T follicular helper cell (primary cell): ENCODE data around the gene KRAS.
A peak's percentile ranks its signal among the peaks of the same experiment; 100 is the strongest.

Experiments
- DNase-seq: peaks from one replicate; pipeline ENCODE4 v3.0.0-alpha.2; 2020; ENCODE audit warnings: low read depth

The KRAS gene

DNA sequence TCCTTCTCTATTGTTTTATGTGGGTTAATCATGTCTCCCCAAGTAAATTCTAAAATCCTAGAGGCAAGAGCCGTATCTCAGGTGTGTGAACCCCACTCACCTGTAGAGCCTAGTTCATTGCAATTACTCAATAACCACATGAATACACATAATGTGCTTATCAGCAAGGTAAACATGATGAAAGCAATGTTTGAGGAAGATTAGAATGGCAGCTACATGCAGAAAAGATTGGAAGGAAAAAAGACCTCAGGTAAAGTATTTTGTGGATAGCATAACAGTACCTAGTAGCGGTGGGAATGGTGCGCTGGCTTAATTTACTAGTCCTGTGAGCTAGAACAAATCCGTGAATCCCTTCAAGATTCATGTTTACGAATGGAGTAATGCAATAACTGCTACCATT is 5.3 kb upstream of the KRAS start:
- DNase-seq, result no peak

DNA sequence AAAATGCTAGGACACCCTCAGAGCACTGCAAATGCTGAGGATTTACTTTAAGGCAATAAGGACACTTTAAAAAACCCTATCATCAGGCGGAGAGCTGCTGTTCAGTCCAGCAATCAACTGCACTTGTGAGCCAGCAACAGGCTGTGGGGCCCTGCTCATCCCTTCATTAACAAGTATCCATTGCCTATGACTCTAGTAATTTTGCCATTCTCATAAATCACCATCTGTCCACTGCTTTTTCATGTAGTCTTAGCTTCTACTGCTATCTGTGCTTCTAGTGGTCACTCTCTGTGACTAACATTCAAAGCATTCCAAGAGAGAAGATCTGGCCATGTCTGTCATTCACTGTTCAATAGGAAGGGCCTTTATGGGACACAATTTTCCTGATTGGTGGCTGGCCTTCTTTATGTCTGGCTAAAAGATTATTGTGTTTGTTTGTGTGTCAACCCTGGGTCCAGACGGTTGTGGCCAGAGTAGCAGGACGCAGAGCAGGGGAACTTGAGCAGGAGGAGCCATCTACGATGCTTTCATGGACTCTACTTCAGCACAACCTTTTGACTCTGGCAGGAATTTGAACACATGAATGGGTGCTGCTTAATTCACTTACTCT is 3.6 kb upstream of the KRAS start:
- DNase-seq, result no peak

DNA sequence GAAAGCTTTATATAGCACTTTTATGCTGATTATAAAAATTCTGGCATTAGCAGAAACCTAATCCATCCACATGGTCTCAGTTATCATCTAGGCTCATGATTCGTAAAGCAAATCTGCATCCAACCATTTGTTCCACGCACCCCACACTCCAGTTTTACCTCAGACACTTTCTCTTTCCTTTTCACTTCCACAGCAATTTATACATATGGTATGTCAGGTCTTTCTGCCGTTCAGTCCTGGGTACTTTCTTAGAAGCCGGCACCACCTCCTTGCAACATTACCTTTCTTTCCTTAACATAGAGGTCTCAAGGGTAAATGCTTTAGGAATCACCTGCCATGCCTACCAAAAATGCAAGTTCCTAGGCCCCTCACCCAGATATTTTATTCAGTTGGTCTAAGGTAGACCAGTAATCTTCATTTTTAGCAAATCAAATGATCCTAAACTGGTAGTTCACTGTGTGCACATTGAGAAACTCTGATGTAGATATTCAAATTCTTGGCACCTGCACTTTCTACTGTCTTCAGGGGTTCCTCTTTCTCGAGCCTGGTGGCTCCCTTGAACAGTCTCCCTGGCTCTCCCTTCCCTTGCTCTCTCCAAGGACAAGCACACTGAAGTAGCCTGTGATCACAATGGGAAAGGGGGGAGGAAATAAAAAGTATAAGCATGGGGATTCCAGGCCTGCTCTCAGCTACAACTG is 2.8 kb upstream of the KRAS start:
- DNase-seq, result no peak

DNA sequence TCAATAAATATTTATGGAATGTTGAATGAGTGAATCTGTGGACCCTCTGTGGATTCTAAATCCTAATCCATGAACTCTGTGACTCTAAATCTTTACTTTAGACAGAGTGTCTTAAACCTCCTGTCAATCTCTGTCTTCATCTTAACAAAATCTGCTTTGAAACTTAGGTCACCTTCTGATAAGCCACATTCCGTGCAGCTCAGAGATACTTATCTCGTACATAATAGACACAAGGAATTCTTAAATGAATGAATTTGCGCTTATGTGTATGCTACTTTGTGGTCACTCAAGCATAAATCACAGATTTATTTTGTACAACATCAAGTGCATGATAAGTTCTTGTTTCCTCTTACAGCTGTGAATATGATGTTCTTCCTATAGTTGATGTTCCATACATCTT is 2.2 kb upstream of the KRAS start:
- DNase-seq, result no peak

DNA sequence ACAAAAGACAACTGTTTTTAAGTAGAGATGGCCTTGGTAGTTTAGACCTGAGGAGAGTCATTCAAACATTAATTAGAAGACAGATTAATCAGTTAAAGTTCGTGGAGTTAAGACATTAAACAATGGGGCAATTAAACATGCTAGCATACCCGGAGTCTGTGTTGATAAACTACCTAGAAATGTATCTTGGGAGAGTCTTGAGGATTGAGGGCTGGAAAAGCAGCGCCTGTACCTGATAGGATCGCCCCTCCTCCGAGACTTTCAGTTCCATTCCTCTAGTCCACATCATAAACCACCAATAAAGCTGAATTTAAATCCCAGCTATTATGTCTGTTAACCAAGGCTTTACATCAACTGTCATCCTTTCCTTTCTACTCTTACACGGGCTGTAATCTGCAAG is 1.0 kb upstream of the KRAS start:
- no peak for DNase-seq

DNA sequence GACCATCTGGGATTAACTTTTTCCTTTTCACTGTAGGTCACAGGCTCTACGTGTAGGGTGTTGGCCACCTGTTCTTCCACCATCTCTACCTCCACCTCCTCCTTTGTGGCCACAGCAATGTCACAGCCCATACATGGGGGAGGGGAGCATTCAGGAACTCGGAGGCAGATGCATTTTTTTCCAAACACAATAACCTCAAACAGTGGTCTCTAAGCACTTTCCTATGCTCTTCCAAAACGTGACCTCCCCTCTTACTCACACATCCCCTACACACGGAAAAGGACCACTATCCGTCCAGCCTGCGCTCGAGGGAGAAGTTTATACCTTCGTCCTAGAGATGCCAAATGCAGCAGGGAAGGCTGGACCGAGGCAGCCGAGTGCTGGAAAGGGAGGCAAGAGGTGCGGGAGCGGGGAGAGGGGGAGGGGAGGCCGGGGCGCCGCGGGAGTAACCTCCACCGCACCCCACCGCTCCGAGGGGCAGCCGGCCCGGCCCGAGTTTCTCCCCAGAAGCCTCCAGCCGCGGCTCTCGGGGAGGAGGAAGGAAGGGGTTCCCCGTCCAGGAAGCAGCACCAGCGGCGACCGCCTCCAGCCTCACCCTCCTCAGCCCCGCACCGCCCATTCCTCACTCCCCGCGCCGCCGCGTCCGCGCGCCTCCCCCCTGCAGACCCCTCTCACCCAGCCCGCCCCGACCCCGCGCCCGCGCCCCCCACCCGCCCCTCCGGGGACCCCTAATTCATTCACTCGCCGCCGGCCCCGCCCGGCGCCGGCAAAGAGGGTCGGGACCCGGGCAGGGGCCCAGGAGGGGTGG is 594 bp downstream of the KRAS start:
- peak; percentile 14 for DNase-seq

DNA sequence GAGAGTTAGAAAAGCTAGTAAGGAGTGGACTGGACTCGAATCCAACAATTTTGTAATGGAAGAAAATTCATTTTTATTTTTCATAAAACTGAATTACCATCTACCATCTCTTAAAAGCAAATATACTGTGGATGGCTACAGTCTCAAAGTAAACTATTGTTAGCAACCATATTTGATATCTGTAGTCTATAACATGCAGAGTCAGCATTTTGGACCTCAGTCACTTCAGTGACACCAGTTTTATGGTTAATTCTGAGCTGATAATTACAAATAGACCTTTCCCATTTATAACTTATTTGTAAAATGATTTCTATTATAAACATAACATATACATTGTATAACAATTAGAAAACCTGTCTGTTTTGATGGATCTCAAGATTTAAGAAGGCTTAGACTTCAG is 2.0 kb downstream of the KRAS start:
- DNase-seq, result no peak

DNA sequence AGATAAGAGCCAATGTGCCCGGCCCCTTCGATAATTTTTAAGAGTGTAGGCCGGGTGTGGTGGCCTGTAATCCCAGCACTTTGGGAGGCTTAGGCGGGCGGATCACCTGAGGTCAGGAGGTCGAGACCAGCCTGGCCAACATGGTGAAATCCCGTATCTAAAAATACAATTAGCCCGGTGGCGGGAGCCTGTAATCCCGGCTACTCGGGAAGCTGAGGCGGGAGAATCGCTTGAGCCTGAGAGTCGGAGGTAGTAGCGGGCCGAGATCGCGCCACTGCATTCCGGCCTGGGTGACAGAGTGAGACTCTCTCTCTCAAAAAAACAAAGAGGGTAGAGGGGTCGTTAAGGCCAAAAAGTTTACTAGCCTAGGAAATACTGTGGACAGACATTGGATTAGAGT is 2.6 kb downstream of the KRAS start:
- no peak for DNase-seq

DNA sequence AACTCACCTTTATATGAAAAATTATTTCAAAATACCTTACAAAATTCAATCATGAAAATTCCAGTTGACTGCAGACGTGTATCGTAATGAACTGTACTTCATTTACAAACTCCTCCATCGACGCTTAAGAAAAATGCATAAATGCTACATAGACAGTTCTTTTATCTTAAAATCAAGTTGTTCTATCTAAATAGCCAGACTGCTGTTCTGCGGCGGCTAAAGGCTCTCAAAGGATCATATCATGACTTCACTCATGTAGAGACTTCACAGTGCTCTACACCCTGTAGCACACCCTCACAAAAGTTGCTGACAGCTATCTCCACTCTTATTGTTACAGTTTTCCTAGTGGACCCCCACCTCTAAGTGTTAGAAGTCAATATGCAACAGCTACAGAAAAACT is 5.2 kb downstream of the KRAS start:
- no peak for DNase-seq

DNA sequence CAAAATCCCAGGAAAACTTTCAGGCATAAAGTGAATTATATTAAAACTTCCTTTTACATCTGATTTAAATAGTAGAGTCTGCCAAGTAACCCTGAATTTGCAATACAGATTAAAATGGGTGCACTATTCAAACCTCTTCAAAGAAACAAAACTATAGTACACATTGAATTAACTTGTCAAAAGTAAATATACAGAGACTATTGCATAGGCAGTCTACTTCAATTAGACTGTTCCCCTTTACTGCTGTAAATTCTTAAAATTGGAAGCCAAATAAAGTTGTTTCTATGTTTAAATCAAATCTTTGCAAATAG is 7.1 kb downstream of the KRAS start:
- DNase-seq, result no peak

DNA sequence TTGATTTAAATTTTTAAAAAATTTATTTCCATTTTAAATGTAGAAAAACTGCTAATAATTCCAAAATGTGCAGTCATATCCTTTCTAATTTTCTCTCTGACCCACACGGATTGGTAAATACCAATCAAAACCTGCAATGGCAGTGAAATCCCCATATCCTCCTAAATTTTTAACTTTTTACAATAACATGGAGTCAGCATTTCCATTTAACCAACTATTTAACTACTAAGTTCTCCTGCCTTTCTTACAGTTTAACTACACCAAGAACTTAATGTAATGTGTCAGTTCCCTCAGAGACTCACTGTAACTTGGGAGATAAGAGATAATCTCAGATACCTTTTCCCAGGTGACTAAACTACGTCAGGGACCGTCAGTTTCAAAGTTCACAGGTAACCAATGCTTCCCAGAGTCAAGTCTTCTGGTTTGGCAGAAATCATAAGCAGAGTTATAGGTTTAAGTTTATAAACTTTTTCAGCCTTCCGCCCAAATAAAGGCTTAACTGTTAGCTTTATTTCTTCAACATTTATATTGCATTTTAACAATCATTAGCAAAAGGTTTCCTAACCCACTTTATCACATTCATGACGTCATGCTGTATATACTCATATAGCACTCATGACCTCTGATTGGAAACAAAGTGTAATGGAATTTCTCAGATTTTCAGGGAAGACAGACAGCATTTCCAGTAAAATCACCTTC is 7.6 kb downstream of the KRAS start:
- DNase-seq, result no peak

DNA sequence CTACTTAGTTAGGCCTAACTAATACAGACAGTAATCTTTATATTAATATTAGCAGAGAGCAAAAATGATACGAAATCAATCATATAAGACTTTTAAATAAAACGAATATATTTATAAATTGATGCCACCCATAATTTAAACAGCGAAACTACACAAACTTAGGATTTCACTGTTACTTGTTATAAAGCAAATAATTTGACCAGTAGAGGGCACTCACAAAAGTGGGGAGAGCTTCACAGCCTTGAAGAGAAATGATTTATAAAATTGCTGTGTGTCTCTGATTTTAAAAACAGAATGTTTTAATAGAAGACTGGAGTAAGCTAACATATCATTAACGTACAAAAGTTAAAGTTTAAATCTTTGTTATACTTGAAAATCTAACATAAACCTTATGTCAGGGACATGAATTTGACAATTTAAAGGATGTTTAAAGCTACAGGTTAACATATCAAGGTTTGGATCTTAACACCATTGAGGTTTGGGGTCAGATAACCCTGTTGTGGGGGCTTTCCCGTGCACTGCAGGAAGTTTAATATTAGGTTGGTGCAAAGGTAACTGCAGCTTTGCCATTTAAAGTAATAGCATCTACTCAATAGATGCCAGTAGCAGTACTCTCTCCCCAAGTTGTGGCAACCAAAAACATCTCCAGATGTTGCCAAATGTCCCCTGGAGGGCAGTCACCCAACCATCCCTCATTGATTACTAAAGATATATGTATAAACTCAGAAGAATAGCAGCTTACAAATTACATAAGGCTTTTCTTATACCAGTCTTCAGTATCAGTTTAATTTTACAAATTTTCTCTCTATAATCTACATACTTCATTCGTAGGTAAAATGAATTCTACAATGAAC is 9.3 kb downstream of the KRAS start:
- DNase-seq, result no peak

DNA sequence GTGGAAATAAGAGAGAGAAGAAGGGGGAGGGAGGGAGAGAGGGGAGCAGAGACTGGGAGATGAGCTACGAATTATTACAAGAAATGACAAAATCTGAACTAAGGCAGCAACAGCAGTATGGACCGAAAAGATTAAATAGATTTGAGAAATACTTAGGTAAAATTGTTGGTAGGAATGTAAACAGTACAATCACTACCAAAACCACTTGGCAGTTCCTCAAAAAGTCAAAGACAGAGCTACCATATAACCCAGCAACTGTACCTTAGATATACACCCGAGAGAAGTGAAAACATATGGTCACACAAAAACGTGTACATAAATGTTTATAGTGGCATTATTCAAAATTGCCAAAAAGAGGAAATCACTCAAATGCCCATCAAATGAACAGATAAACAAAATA is 14.1 kb downstream of the KRAS start:
- DNase-seq, result no peak

DNA sequence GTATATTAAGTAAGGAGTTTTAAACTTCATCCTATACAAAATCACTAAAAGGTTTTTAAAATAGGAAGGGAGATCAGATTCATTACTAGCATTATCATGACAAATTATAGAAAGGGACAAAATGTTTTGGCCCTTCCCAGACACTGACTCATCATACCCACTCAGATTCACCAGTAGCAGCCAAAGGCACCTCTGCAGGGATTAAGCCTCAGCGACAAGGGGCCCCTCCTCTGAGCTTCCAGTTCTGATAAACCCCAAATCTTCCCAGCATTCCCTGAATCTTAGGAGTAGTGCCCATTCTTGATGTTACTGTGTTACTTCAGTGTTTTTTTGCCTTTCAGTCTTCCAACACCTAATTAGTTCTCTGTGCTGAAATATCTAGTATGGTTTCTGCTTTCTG is 14.5 kb downstream of the KRAS start:
- no peak for DNase-seq

DNA sequence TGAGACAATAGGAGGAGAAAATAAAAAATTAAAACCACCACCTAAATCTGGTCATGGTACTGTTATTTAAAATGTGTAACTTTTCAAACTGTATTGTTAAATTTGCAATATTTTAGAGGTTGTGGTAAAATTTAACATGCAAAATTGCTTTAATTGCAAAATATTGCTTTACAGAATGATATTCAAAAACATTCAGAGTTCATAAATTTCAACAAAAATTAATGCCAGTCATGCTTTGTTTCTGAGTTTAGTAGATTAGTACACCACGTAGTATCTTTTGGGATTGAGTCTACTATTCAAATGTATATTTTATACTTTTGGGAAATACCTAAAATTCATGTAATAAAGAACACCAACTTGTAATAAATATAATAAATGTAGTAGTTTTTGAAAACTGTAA is 37.4 kb downstream of the KRAS start:
- DNase-seq, result no peak

DNA sequence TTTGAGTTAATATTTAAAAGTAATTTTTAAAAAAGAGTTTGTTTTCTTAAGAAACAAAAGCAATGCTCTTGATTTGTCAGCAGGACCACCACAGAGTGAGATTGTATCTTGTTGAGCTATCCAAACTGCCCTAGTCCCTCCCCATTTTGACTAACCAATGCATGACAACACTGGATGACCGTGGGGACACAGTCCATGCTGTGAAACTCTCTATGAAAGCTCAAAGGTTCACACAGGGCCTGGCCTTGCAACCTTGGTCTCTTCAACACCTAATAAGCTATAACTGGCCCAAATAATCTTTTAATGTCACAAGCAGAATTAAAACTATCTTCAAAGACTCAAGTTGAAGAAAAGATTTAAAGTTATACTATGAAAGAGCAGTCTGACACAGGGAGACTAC is 42.2 kb downstream of the KRAS start:
- DNase-seq, result no peak

DNA sequence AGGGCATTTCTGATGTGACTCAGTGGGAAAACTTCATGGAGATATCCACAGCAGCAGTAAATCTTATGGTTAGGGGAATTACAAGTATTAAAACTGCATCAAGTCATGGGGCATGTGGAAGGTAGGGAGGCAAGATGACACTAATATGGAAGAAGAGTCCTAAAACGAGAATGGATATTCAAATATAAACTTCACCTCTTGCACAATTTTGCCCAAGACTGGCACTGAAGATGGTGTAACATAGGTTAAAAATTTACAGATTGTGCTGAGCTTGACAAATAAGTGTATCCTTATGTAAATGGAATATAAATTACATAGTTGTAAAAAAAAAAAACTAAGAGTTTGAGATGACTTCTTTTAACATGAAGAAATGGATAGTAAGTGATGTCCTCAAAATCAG is 42.9 kb downstream of the KRAS start:
- DNase-seq, result no peak

DNA sequence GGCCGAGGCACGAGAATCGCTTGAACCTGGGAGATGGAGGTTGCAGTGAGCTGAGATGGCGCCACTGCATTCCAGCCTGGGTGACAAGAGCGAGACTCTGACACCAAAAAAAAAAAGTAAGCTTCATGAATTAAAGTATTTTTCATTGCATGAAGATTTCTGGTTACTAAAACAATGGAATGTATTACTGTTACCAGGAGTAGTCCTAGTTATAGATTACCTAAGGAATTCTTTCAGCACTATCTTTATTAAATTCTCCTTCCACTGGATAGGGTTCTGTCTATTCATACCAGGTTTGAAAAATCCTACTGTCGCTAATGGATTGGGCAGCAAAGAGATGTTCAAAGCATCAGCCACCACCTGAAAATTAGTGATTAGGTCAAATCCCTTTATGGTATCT is 43.3 kb downstream of the KRAS start:
- no peak for DNase-seq

DNA sequence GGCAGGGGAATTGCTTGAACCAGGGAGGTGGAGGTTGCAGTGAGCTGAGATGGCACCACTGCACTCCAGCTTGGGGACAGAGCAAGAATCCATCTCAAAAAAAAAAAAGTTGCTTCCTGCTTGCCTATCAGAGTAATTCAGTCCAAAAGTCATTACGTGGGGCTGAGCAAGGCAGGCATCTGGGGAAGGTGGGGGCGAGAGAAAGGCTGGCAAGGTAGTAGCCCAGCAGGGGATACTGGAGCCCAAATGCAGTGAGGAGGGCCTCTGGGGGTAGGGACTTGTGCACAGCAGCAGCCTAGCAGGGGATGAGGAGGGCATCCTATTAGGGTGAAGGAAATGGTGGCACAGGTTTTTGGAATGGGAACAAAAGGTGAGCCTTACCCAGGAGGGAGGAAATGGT is 48.6 kb downstream of the KRAS start:
- no peak for DNase-seq

DNA sequence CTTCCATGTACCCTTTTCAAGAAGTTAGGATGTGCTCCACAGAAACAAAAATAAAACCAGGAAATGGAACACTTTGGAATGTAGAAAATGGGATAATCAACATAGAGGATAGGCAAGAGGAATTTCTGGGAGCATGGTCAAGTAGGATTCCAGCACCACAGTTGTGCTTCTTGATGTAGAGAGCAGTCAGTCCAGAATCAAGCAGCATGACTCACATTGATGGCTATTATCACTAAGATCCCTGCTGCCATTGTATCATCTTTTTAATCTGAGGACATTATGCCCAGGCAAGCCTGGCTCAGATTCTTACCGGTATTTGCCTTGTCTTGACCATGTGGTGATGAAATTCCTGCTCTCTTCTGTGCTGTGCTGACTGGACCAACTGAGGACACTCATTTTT is 50.0 kb downstream of the KRAS start:
- no peak for DNase-seq

DNA sequence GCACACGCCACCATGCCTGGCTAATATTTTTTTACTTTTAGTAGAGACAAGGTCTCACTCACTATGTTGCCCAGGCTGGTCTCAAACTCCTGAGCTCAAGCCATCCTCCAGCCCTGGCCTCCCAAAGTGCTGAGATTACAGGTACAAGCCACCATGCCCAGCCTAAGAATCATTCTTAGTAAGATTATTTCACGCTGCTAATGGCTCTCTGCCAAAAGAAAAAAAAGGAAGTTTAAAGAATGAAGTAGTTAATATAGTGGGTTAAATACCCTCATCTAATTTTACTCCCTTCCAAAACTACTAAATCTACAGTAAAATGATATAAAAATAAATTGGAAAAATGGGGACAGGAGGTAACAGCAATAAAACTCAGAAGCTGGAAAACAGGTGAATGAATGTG is 53.1 kb downstream of the KRAS start:
- DNase-seq, result no peak
